HG02840 (cell line): ENCODE measurements around the gene TSPAN12.
"Not testable (repeated sequence)": the region's sequence is repeated elsewhere in the genome, so short reads cannot be mapped to it uniquely, and the experiment has no call there.

Source experiments
- ATAC-seq: cut with Tn5 transposase; IDR thresholded peaks from one replicate; pipeline ENCODE4 v1.9.1; 2021; ENCODE audit warnings: mild to moderate bottlenecking, moderate library complexity, moderate number of reproducible peaks; ENCODE audit not compliant: unreplicated experiment, low FRiP score

TSPAN12 gene

DNA sequence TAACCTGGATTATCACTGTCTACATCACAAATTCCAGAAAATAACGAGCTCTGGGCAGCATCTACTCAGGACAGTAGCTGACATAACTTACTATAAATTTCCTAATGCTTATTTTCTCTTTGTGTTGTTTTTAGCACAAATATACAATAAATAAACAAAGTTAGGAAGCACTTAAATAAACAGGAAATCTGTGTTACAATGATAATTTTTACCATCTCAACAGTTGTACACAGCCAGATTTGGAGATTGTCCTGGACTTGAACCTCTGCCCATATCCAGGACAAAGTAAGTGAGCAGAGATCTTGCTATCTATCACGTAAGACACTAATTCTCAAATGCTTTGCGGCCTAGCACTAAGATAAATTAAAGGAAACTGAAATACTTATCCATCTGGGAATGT lies 48.7 kb downstream of the TSPAN12 start:
- ATAC-seq: no peak

DNA sequence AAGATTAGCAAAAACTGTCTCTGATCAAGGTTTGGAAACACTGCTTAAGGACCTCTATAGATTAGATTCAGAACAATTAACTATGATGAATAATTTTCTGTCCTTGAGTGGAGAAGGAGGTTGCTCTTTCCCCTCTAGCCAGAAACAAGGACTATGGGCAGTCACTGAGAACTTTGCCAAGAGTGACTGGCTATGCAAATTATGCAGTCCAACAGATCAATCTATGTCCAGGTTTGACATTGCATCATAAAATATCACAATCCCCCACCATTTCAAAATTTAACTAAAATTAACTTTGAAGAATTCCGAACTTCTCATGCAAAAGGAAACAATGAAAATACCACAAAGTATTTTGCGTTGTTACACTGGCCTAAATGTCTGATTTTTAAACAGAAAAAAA lies 50.6 kb downstream of the TSPAN12 start:
- ATAC-seq: no peak

DNA sequence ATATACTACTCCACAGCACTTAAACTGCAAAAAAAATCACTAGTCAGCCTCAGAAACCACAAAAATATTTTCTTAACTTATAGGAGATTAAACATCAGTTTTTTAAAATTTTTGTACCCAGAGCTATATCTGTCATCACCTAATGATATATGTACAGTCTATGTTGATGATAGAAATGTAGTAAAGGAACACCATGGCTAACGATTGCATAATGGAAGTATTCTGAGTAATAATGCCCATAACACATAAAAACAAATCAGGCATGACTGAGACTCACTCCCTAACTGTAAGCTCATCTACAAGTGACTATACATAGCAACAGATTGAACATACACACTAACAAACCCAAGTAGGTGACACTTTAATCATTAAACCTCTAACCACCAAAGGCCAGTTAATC lies 51.3 kb downstream of the TSPAN12 start:
- ATAC-seq: no peak

DNA sequence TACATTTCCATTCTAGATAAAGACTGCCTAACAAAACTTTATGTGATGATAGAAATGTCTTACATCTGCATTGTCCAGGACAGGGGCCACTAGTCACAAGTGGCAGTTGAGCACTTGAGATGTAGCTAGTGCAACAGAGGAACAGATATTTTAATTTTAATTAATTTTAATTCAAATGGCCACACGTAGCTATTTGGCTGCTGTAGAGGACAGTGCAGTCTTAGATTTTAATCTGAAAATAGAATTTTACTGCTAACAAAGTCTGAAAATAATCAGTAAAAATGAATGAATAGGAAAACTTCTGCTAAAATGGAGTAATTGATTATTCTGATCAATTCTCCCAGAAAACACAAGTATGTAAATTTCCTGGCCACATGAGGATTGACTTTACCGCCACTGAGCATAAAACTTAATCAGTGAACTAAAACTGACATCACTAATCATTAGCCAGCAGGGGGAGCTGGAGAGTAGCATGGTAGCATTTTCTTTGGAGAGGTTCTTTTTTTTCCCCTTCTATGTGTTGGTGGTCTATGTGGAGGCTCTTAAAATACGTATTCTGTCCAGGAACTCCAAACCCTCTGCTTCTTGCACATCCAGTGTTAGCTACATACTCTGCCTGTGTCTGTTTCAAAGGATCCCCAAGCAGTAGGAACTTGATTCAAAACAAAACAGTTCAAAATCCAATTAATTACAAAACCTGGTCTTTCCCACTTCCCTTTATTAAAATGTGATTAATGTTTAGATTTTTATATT lies 52.1 kb downstream of the TSPAN12 start:
- no peak for ATAC-seq

DNA sequence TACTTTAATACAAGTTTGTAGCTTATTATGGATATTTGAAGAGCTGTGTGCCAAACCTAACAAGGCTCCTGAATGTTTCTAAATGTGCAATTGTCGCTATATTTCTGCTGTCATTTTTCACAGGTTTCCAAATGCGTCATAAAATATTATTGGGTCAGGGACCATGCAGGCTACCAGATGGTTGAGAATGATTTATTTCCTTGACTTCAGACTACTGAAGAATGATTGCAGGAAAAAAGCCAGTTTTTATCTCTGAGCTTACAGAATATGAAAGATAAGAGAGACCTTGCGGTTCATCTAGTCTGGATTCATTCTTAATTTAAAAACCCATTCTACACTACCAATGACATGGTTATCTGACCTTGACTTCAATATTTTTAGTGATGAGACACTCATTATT lies 55.2 kb downstream of the TSPAN12 start:
- no peak for ATAC-seq

DNA sequence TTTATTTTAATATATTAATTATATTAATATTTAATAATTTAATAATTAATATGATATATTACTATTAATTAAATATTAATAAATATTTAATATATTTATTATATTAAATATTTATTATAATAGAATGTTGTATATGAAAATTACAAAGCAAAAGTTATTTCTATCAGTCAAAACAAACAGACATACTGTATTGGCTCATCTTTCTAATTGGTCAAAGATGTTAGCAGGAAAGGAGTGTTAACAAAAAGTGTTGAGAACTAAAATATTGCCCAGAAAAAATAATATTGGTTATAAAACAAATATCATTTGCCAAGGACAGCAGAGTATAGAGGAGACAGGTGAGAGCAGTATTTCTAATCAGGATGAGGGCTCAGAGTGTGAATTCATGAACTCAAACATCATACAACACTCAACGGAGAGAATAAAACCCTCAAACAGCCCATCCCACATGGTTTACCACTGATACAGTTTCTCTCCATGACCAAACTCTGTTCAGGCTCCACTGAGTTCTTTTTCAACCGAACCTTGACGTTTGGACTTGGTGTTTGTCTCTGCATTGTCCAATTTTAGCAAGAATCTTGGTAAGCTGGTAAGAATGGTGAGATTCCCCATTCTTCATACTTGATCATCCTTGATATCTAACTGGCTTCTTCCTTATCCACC lies 58.0 kb downstream of the TSPAN12 start:
- no peak for ATAC-seq

DNA sequence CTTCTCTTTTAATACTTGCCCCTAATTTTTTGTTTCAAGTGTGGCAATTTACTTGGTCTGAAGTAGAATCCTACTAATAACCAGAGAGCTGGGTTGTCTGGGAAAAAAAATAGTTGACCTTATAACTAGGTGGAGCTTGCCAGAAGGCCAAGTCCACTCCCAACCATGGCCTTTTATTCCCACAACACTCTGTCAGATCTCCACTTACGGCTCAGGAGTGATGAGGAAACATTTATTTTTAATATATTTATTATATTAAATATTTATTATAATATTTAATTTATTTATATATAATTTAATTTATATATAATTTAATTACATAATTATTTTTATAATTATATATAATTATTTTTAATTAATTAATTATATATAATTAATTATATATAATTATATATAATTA lies 58.8 kb downstream of the TSPAN12 start:
- ATAC-seq: no peak

DNA sequence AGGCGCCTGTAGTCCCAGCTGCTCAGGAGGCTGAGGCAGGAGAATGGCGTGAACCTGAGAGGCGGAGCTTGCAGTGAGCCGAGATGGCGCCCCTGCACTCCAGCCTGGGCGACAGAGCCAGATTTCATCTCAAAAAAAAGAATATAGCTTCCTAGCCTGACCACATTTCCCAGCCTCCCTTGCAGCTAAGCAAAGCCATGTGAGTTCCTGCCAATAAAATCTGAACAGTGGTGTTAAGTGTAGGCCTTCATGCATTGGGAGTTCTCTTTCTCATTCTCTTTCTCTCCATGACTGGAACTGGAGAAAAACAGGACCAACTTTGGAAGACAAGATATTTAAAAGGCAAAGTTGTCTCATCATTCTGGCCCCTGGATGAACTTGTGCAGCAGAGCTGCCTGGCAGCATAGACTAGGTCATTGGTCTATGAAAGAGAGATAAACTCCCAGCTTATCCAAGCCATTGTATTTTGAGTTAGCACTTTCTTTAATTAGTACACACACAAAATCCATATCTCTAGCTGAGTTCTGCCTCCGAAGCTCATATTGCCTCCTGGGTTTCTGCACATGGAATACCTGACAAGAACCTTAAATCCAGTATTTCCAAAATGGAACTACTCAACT lies 60.8 kb downstream of the TSPAN12 start:
- ATAC-seq: no peak

DNA sequence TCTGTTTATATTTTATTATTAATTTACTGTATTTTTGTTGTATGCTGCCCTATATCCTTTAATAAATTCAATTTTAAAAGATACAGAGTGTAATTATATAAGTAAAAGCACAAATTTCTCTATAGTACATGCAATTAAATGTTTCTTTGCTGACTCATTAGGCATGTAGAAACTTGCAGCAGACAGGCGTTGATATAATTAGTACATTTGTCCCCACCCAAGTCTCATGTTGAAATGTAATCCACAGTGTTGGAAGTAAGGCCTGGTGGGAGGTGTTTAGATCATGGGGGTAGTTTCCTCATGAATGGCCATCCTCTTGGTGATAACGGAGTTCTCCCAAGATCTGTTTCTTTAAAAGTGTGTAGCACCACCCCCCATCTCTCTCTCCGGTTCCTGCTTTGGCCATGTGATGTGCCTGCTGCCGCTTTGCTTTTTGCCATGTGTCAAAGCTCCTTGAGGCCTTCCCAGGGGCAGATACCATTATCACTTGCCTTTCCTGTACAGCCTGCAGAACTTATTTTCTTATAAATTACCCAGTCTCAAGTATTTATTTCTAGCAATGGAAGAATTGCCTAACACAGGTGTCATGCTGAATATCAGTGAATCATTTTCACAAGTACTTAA lies 63.7 kb downstream of the TSPAN12 start:
- ATAC-seq: no peak

DNA sequence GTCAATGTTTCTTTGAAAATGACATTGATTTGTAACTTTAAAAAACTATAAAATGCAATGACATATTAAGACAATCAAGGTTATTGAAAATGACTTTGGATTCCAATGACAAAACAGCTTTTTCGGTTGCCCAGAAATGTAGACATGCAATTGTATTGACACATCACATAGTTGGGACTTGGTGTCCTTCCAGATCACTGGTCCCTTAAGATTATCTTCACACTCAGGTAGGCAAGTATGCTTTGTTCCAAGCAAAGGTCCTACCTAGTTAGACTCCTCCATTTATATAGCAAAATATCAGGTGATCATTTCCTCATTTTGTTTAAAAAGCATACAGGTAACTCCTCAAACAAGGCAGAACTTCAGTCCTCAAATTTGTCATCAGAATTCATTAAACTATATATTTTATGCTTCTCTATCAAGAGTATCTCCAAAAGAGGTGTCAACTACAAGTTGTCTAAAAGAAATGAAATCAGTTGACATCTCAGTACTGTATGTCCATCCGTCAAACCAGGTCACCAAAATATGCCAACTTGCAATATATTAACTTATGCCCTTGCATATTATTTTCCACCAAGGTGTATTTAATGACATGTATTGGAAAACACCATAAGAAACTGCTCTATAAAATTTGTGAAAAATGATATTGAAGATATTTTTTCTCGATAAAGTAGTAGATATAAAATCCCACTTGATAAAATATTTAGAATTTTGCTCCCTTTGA lies 64.6 kb downstream of the TSPAN12 start:
- ATAC-seq: no peak

DNA sequence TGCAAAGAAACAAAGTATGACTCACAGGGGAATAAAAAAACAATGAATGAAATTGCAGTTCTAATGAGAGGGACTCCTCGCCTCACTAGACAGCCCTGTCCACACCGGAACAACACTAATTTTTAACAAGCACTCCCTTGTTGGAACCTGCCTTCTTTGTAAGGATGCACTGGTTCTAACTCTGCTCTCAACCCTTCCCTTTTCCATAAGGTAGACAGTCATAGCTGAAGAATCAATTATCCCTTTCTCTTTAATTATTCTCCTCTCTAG lies 65.1 kb downstream of the TSPAN12 start:
- ATAC-seq: no peak

DNA sequence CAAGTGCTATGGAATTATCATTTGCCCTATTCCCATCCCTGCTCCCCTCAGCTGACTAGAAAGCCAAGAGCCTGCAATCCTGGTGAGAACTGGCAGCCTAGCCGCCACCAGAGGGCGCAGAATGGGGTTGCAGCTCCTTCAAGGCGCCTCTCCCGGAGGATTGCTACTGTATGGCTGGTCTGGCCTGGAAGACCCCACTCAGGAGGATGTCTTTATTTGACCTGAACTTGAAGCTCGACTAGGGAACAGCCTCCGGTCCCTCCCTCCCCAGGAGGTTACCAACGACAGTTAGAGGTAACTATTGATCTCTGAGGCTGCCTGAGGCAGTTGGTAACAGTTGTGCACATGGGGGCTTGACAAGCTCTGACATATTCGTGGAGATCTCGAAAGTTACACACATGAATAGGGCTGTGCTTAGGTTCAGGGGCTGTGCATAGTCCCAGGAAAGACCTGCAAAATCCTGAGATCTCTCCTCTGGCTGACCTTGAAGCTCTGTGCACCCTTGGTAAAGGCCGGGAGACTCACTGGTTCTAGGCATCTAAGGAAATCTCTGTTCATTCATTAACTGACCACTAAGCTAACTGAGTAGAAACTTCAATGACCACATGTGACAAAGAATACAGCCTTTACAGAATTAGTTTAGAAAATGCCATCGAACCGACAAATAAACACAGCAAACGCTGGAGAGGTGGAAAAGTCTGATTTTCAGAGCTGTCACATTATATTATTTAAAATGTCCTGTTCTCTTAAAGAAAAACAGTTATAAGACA lies 65.7 kb downstream of the TSPAN12 start:
- no peak for ATAC-seq

DNA sequence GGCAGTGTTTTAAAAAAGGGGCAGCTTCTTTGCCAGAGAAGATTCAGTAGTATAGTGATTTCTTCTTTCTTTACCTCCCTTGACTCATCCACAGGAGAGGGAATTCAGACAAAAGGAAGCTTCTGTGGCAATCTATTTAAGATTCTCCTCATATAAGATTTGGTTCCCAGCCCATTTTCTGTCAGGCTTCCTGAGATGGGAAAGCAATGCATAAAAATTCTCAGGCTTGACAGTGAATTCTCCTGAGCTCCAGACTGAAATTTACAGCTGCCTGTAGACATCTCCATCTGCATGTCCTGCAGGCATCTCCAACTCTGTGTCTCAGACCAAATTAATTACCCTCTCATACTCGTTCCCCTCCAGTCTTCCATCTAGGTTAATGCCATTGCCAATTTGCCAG lies 72.8 kb downstream of the TSPAN12 start:
- ATAC-seq: no peak

DNA sequence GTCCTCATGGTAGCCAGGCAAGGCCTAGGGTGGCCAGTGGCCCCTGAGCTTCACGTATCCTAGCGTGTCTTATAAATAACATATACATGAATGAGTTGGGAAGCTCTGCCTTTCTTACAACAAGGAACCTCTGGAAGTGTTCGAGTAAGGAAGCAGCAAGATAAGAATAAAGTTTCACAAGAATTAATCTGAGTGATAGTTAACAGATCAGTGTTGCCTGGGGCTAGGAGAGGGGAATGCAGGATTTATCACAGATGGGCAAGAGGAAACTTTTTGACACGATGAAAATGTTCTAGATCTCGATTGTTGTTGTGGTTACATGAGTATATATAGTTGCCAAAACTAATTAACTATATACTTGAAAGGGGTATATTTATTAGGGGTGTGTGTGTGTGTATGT lies 74.2 kb downstream of the TSPAN12 start:
- no peak for ATAC-seq

DNA sequence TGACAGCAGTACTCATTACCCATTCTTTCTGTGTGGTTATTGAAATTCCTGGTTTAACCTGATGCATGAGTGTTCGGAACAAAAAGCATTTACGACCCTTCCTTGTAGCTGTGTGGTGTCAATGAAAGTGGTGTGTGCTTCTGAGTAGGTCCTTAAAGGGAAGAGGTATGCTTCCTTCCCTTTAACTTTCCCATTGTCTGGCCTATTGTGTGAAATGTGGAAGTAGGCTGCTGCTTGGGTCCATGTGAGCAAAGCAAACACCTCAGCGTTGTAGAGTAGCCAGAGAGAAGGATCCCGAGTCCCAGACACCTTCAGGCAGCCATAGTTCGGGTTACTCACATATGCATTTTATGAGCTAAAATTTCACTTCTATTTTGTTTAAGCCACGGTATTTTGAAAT lies 74.7 kb downstream of the TSPAN12 start:
- no peak for ATAC-seq

DNA sequence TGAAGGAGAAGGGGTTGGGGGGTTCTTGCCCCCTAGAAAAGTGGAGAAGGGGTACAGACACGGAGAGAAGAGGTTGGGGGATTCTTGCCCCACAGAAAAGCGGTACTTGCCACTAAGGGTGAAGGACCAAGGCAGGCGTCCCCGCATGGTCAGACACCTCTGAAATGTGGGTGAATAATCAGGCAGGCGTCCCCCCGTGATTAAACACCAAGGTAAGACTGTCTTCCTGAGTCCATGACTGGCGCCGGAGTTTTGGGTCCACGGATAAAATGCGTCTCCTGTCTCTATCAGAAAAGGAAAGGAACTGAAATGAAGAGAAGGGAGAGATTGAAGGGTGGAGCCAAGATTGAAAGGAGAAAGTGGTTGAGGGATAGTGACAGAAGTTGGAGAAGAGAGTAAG lies 76.0 kb downstream of the TSPAN12 start:
- not testable (repeated sequence) for ATAC-seq

DNA sequence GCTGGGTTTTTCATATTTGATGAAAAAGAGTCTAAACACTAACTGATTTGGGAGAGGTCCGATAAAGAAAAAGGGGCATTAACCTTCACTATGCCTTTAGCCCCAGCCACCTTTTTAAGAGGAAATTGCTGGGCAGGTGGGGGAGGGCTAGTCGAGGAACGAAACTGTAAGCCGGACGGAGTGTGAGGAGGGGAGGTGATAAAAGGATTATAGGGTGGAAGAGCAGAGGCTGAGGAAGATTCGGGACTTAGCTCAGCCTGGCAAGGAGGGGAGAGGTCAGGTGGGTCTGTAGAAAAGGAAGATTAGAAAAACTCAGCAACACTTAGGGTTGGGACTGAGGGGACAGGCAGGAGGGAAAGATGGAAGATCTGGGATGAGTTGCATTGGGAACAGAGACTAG lies 77.0 kb downstream of the TSPAN12 start:
- no peak for ATAC-seq

DNA sequence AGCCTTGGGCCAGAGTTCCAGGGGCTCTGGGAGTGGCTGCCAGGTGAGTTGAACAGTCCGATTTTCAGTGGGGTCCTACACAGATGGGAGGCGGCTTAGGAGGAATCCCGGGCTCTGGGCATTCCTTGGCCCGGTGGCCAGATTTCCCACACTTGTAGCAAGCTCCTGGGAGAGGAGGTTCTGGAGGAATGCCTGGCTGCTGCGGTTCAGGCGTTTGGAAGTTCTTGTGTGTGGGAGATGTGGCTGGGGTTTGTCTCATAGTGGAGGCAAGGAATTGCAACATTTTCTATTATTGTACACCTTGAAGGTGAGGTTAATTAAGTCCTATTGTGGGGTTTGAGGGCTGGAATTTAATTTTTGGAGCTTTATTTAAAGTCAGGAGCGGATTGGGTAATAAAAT lies 77.5 kb downstream of the TSPAN12 start:
- ATAC-seq: not testable (repeated sequence)

DNA sequence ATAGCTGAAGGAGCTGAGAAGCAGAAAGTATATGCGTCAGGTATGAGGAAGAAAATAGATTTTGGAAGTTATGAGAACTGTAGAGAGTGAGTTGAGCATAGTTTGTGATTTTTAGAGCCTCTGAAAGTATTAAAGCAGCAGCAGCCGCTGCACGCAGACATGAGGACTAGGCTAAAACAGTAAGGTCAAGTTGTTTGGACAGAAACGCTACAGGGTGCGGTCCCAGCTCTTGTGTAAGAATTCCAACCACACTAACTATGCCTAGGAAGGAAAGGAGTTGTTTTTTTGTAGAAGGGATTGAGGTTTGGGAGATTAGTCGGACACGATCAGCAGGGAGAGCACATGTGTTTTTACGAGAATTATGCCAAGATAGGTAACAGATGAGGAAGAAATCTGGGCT lies 78.9 kb downstream of the TSPAN12 start:
- not testable (repeated sequence) for ATAC-seq

DNA sequence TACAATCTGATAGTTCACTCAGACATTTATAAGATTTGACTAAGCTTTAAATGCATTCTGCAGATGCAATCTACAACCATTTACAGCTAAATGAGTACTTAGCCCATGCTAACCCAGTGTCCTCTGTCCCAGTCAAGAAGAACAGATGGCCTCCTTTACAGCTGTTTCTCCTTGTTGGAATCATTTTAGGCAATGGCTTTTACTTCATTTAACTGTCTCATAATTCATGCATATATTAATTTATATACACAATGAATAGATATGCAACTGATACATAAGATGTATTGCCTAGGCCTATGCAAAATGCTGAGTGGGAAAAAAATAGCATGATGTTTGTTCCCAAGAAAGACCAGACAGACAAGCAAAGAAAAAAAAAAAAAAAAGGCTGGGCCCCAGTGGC lies 82.2 kb downstream of the TSPAN12 start:
- ATAC-seq: no peak
